Amygdala (tissue), 56 donors: ENCODE results near the gene FARSA.
A peak's percentile ranks its signal among the peaks of the same experiment; 100 is the strongest.

Experiments
- DNase-seq, 56 donors: peaks; one replicate each; lab custom pipeline; 2025; lab: John Stamatoyannopoulos, UW

The FARSA gene

DNA sequence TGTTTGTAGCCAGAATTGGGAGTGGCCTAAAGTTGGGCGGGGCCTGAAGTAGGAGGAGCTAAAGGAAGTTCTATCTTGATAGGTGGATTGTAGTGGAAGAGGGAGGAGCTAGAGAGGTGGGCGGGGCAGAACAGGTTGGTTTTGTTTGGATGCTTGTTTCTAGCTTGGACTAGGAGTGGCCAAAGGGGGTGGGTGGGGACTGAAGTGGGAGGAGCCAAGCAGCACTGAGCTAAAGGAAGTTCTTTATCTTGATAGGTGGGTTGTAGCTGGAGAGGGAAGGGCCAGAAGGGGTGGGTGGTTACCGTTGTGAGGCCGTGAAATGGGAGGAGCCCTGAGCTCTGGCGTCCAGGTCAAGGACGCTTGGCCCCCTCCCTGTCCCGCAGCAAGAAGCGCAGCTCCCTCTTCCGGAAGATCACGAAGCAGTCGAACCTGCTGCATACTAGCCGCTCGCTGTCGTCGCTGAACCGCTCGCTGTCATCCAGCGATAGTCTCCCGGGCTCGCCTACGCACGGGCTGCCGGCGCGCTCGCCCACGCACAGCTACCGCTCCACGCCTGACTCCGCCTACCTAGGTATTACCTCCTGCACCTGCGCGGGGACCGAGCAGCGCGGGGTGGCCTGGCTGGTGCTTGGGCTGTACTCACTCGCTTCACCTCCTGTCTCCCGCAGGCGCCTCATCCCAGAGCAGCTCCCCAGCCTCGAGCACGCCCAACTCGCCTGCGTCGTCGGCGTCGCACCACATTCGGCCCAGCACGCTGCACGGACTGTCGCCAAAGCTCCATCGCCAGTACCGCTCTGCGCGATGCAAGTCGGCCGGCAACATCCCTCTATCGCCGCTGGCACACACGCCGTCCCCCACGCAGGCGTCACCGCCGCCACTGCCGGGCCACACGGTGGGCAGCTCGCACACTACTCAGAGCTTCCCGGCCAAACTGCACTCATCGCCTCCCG lies 60.3 kb downstream of the FARSA start:
- peak in 7 of 56 donors; percentile 8 to 68 (median 32) for DNase-seq
